Measurements from ENCODE around the gene TMEM204. TPM values are rescaled to one million over a fixed set of nuclear protein-coding genes. Genes with fewer than 3 reads are reported as not detected.

Gene TMEM204
- total RNA-seq, 1 donor from 2014 or later, result 0.18 TPM

DNA sequence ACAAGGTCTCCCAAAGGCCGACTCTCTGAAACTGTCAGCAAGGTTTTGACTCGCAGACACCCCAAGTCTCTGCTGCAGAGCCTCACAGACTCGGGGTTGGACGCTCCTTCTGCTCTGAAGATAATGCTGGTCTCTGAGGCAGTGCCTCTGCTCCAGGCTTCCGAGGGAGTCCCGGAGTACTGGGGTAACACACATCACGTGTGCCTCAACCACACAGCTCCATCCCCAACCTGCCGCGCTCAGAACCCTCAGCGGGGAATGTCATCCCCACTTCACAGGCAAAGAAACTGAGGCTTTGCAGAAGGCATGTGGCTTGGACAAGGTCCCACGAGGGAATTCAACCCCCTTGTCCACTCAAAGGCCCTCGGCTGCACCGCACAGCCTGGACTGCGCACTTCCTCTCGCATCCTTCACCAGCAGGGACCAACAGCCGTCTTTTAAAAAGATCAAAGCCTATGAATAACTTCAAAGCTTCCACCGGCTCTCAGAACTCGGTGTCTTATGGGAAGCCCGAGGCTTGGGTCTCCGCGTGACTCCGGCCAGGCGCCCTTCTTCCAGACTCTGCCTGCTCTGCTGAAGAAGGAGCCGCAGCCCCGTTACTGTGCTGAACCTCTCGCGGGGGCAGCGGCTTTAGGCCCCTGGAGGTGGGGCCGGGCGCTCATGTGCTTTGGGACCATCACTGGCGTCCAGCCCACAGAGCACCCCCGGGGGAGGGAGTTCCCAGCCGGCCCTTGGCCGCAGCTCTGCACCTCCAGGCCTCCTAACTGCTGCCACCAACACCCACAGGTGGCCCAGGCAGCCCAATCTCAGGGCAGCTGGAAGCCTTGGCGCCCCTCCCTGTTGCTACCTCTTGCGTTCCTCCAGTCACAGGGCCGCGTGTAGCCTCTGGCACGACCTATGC lies 2.2 kb downstream of the TMEM204 start:
- H3K9me3 Mint-ChIP-seq, result no peaks in the 10 kb centered on the region
- ChIA-PET CTCF (no interaction called here), POLR2A (interaction anchor here (0.7 kb wide), 1 partner anchor 59 kb away, joined by 3 read pairs; no protein-coding TSS in a partner anchor)
- intact Hi-C loops (cut with micrococcal nuclease), result no loop called here
- no peaks in the 10 kb centered on the region for H3K36me3 Mint-ChIP-seq (ENCODE audit: low read depth)
- H3K27ac Mint-ChIP-seq, result no peak overlapping the region
- H3K4me3 Mint-ChIP-seq, result no peak overlapping the region
- DNase-seq (no peak), ATAC-seq (ENCODE audit: low read depth) (no peak)
- TF ChIP-seq, protein P1, sequence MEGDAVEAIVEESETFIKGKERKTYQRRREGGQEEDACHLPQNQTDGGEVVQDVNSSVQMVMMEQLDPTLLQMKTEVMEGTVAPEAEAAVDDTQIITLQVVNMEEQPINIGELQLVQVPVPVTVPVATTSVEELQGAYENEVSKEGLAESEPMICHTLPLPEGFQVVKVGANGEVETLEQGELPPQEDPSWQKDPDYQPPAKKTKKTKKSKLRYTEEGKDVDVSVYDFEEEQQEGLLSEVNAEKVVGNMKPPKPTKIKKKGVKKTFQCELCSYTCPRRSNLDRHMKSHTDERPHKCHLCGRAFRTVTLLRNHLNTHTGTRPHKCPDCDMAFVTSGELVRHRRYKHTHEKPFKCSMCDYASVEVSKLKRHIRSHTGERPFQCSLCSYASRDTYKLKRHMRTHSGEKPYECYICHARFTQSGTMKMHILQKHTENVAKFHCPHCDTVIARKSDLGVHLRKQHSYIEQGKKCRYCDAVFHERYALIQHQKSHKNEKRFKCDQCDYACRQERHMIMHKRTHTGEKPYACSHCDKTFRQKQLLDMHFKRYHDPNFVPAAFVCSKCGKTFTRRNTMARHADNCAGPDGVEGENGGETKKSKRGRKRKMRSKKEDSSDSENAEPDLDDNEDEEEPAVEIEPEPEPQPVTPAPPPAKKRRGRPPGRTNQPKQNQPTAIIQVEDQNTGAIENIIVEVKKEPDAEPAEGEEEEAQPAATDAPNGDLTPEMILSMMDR (IDR thresholded peaks at IDR 0.05), result no peak
- peaks cover 18% of the 10 kb centered on the region for H3K4me1 Mint-ChIP-seq
- no peaks in the 10 kb centered on the region for H3K27me3 Mint-ChIP-seq

DNA sequence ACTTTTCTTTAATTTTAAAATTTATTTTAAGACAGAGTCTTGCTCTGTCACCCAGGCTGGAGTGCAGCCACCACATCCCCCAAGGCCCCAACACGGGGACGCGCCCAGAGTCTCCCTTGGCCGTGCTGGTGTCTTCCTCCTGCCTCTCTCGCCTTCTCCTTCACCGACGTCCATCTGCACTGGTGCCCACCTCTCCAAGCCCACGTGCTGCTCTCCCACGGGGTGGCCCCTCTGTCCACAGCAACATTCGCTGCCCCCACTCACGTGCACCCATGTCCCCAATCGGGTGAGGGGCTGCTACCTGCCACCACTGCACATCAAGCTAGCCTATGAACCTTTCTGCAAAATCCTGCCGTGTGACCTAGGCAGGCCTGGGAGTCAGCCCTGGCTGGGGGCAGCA lies 3.1 kb downstream of the TMEM204 start:
- Mint-ChIP-seq H3K4me3 (no peak overlapping the region), H3K9me3 (no peaks in the 10 kb centered on the region), H3K27me3 (no peaks in the 10 kb centered on the region), H3K36me3 (ENCODE audit: low read depth) (no peaks in the 10 kb centered on the region), H3K4me1 (peaks cover 18% of the 10 kb centered on the region), H3K27ac (no peak overlapping the region)
- TF ChIP-seq, protein P1 (IDR thresholded peaks at IDR 0.05), result no peak
- CTCF ChIA-PET, result interaction anchor here (1.0 kb wide), 1 partner anchor 173 kb away, joined by 3 read pairs; no protein-coding TSS in a partner anchor
- POLR2A ChIA-PET, result no interaction called here
- no peak for ATAC-seq (ENCODE audit: low read depth)
- no peak for DNase-seq
- intact Hi-C loops (cut with micrococcal nuclease), result no loop called here

DNA sequence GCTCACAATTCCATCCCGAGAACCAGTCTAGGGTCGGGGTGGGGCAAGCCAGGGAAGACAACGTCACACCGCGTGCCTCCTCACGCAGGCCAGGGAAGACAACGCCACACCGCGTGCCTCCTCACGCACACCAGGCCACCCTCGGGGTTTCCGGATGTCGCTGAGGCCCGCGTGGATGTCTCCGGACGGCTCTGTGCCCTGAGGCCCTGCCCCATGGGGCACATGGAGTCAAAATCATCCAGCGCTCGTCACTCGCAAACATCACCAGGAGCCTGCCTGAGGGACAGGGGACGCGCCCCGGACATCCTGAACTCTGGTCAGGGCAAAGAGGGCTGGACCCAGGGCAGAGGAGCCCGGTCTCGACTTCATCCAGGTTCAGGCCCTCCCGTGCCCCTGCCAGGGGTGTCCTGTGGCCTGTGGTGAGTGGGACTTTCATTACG lies 3.7 kb downstream of the TMEM204 start:
- H3K9me3 Mint-ChIP-seq, result no peaks in the 10 kb centered on the region
- H3K27me3 Mint-ChIP-seq, result no peaks in the 10 kb centered on the region
- no peaks in the 10 kb centered on the region for H3K36me3 Mint-ChIP-seq (ENCODE audit: low read depth)
- no peak overlapping the region for H3K4me3 Mint-ChIP-seq
- CTCF ChIA-PET, result interaction anchor here (1.0 to 2.1 kb wide), 2 partner anchors 108 to 174 kb away, joined by 3 to 7 read pairs; no protein-coding TSS in a partner anchor
- peaks cover 18% of the 10 kb centered on the region for H3K4me1 Mint-ChIP-seq
- TF ChIP-seq, protein P1 (IDR thresholded peaks at IDR 0.05), result no peak
- DNase-seq, result no peak
- no peak overlapping the region for H3K27ac Mint-ChIP-seq
- POLR2A ChIA-PET, result interaction anchor here (0.6 kb wide), 1 partner anchor 193 kb away, joined by 3 read pairs; no protein-coding TSS in a partner anchor
- ATAC-seq (ENCODE audit: low read depth), result no peak
- intact Hi-C loops (cut with micrococcal nuclease), result no loop called here

DNA sequence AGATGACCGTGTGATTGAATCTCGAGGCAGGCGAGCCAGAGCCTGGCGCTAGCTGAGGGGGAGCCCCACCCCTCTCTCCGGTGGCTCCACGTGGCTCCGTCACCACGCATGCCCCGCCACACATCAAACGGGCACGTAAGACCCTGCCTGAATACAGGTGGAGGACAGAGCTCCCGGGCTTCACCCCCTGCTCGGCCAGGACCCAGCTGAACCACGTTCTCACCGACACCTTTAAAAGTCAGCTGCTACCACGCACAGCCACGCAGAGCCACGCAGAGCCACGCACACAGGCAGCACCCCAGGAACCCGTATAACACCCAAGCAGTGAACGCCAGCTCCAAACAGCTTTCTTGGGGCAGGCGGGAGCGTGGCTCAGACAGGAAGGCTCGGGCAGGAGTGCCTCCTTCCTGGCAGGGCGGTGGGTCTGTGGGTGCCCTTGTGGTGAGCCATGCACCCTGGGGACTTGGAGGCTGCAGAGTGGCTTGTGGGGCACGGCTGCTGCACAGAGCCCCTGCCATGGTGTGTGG lies 4.4 kb downstream of the TMEM204 start:
- H3K36me3 Mint-ChIP-seq (ENCODE audit: low read depth), result no peaks in the 10 kb centered on the region
- TF ChIP-seq, protein P1 (IDR thresholded peaks at IDR 0.05), result no peak
- no peak for ATAC-seq (ENCODE audit: low read depth)
- H3K4me1 Mint-ChIP-seq, result peaks cover 19% of the 10 kb centered on the region
- H3K4me3 Mint-ChIP-seq, result no peak overlapping the region
- H3K27ac Mint-ChIP-seq, result no peak overlapping the region
- no peaks in the 10 kb centered on the region for H3K27me3 Mint-ChIP-seq
- no peaks in the 10 kb centered on the region for H3K9me3 Mint-ChIP-seq
- CTCF ChIA-PET, result interaction anchor here (0.9 to 2.1 kb wide), 4 partner anchors 108 to 174 kb away, joined by 3 to 14 read pairs (median 5); no protein-coding TSS in a partner anchor
- DNase-seq, result no peak
- POLR2A ChIA-PET, result interaction anchor here (0.6 to 1.9 kb wide), 3 partner anchors 117 to 193 kb away, joined by 3 to 7 read pairs (median 5); partner anchors contain the start of gene UQCC4
- intact Hi-C loops (cut with micrococcal nuclease), result loop anchor here (1.0 to 2.0 kb wide), 2 partner anchors 109 to 175 kb away; no protein-coding TSS in a partner anchor
